HepG2 (cell line): Measurements from ENCODE around the gene GNRH2. TPM values are rescaled to one million over a fixed set of nuclear protein-coding genes. Genes with fewer than 3 reads are reported as not detected.

Experiments used
- ADNP ChIP-seq: sonication (generic); formaldehyde crosslinking; IDR thresholded peaks from 2 replicates; pipeline ENCODE4 v1.4.0; 2020; ENCODE audit warnings: missing genetic modification reagents
- ARNT2 ChIP-seq: sonication (generic); formaldehyde crosslinking; IDR thresholded peaks from 2 replicates; pipeline ENCODE4 v1.8.0; 2022; ENCODE audit warnings: mild to moderate bottlenecking, low read depth, missing genetic modification reagents, moderate library complexity
- BRF2 ChIP-seq: sonication (generic); formaldehyde crosslinking; IDR thresholded peaks from 2 replicates; pipeline ENCODE4 v1.8.1; 2022; ENCODE audit warnings: mild to moderate bottlenecking, missing genetic modification reagents
- CSRNP2 ChIP-seq: sonication (generic); formaldehyde crosslinking; conservative IDR thresholded peaks from 2 replicates; pipeline ENCODE4 v1.8.0; 2022; ENCODE audit warnings: low read depth, missing genetic modification reagents
- HOXA5 ChIP-seq: sonication (generic); formaldehyde crosslinking; IDR thresholded peaks from 2 replicates; pipeline ENCODE4 v1.4.0; 2020; ENCODE audit warnings: missing genetic modification reagents
- KDM3A ChIP-seq: IDR thresholded peaks from 2 replicates; pipeline ENCODE4 v1.6.1; 2018; ENCODE audit warnings: low read depth, missing compliant biosample characterization
- KLF15 ChIP-seq: sonication (generic); formaldehyde crosslinking; IDR thresholded peaks from 2 replicates; pipeline ENCODE4 v1.8.1; 2023; ENCODE audit warnings: borderline replicate concordance, mild to moderate bottlenecking, inconsistent platforms, missing genetic modification reagents, mixed read lengths
- MED8 ChIP-seq: sonication (generic); formaldehyde crosslinking; IDR thresholded peaks from 2 replicates; pipeline ENCODE4 v1.8.1; 2023; ENCODE audit warnings: mild to moderate bottlenecking, missing genetic modification reagents; ENCODE audit not compliant: insufficient replicate concordance
- STAT5B ChIP-seq: sonication (generic); formaldehyde crosslinking; IDR thresholded peaks from 2 replicates; pipeline ENCODE4 v1.4.0; 2020; ENCODE audit warnings: missing genetic modification reagents
- ZHX1 ChIP-seq: sonication (generic); formaldehyde crosslinking; IDR thresholded peaks from 2 replicates; pipeline ENCODE4 v1.8.1; 2022; ENCODE audit warnings: low read depth, mild to moderate bottlenecking, missing genetic modification reagents
- ZIK1 ChIP-seq: sonication (generic); formaldehyde crosslinking; IDR thresholded peaks from 2 replicates; pipeline ENCODE4 v1.5.0; 2020; ENCODE audit warnings: mild to moderate bottlenecking, low read depth, missing genetic modification reagents, borderline replicate concordance
- ZNF142 ChIP-seq: sonication (generic); formaldehyde crosslinking; IDR thresholded peaks from 2 replicates; pipeline ENCODE4 v1.4.0; 2020; ENCODE audit warnings: missing genetic modification reagents
- ZNF44 ChIP-seq: sonication (generic); formaldehyde crosslinking; IDR thresholded peaks from 2 replicates; pipeline ENCODE4 v1.5.1; 2020; ENCODE audit warnings: mild to moderate bottlenecking, missing genetic modification reagents
- ZNF501 ChIP-seq: sonication (generic); formaldehyde crosslinking; IDR thresholded peaks from 2 replicates; pipeline ENCODE4 v1.5.1; 2020; ENCODE audit warnings: mild to moderate bottlenecking, moderate library complexity, missing genetic modification reagents
- ZNF747 ChIP-seq: sonication (generic); formaldehyde crosslinking; IDR thresholded peaks from 2 replicates; pipeline ENCODE4 v1.8.1; 2023; ENCODE audit warnings: missing genetic modification reagents, mild to moderate bottlenecking, borderline replicate concordance
- ZSCAN20 ChIP-seq: sonication (generic); formaldehyde crosslinking; IDR thresholded peaks from 2 replicates; pipeline ENCODE4 v1.4.0; 2020; ENCODE audit warnings: missing genetic modification reagents, mild to moderate bottlenecking, borderline replicate concordance
- polyA plus RNA-seq, 8 experiments: library from polyadenylated mRNA; depleted of rRNA in 3 of 8; stranded (reverse) in 7 of 8; unstranded in 1 of 8; fragments of >200 nt; fragmentation: Illumina TruSeq in 4 of 8; extraction: Trizol in 4 of 8; gene quantifications; 2 replicates each; pipeline versions ENCODE4 v1.2.1 to v1.2.3, GENCODE V29; 2011 to 2016; ENCODE audit warnings: low read depth in 4 of 8, missing spikeins in 1 of 8, mixed read lengths in 1 of 8; ENCODE audit not compliant: insufficient read depth in 1 of 8
- total RNA-seq, 5 experiments: library from RNA; depleted of rRNA; stranded (reverse); fragments of >200 nt; fragmentation: Illumina TruSeq; extraction: Trizol; gene quantifications; 2 replicates each; pipeline ENCODE4 v1.2.3, GENCODE V29; 2016; ENCODE audit warnings: low read depth in 1 of 5

GNRH2 gene
- total and polyA plus RNA-seq, 2 of the 13 experiments (the other 11 are each of a cell fraction or from before 2014, with no cell fraction given), result 0.28 TPM; not detected in 1

- TF ChIP-seq ZHX1 (CRISPR knock-in tag) (peak; percentile 80), ZIK1 (CRISPR knock-in tag) (peak; percentile 67; the same call in 1 of the 2 replicates), ZNF44 (CRISPR knock-in tag) (peak; percentile 86), KDM3A (CRISPR knock-in tag) (peak; percentile 76), KLF15 (CRISPR knock-in tag) (peak; percentile 87), ARNT2 (peak; percentile 96), STAT5B (CRISPR knock-in tag) (peak; percentile 85; the same call in 1 of the 2 replicates), MED8 (peak; percentile 4), ZNF747 (peak; percentile 100), ZSCAN20 (CRISPR knock-in tag) (peak; percentile 81), ZNF142 (CRISPR knock-in tag) (peak; percentile 96), ADNP (CRISPR knock-in tag) (no peak), CSRNP2 (CRISPR knock-in tag) (peak; percentile 77; the same call in 1 of the 2 replicates), HOXA5 (CRISPR knock-in tag) (peak; percentile 46; the same call in 1 of the 2 replicates), ZNF501 (CRISPR knock-in tag) (peak; percentile 96), BRF2 (peak; percentile 93)
Observed at GRCh38 chr20:3045816-3046676, 2.6 kb downstream of the GNRH2 start, which contains the start of gene MRPS26 (continued).
